Activated CD4-positive, alpha-beta T cell treated with anti-CD3 and anti-CD28 coated beads, Interleukin-2, Interleukin-6, amounts not matched to agents 100 ng/mL and 50 ng/mL, durations not matched to agents 16 hours and 8 hours (primary cell): ENCODE measurements around the gene CC2D1A.

Experiments
- DNase-seq: peaks from one replicate; pipeline ENCODE4 v3.0.0-alpha.2; 2020

The CC2D1A gene

DNA sequence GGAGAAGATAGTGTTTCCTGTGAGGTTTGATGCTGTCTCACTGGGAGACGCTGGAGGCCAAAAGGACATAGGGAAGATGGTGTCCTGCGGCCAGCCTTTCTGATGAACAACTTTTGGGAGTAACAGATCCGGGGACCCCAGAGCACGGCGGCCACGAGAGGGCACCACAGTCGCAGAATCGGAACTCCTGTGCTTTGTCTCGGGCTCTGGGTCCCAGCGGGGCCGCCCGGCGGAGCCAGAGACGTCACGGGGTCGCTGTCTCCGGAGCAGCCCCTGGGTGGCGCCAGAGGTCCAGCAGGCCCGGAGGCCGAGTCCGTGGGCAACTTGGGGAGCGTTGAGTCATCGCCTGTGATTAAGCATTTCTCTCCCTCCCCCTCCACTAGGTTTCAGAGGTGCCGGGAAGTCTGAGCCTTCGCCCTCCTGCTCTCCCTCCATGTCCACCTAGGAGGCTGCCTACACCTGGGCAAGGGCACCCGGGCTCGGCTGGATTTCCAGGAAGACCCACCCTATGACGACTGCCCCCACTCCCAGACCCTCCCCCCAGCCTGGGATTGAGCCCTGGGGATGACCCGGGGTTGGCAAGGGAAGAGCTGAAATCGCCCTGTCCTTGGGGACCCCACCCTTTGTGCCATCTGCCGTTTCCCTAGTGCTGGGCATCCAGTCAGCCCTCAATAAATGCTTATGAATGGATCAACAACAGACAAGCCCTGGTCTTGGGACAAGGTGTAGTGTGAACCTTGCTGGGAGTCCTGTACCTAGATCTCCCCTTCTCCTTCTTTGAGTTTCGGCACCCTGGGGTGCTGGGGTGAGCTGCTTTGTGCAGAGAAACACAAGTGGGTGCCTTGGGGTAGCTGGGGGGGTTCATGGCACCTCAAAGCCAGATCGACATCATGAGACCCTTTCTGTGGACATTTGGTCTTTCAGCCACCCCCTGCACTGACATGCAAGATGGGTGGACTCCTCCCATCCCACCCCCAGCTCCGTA lies 25.6 kb upstream of the CC2D1A start:
- peak; percentile 99 for DNase-seq

DNA sequence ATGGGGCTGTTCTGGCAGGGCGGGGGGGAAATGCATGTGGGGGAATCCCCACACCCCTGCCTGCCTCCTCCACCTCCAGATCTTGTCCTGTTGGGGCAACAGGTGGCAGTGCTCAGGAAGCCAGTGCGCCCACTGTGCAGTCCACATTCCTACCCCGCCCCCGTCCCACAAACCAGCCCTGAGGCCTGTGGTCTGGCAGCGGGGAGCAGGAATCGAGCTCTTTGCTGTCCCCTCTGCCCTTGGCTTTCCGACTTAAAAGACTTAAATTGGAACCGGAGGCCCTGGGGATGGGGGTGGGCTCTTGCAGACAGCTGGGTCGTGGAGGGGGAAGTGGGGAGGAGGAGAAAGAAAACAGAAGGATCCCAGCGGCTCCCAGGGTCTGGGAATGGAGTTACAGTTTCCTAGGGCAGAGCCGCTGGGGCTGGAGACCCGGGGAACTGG lies 24.7 kb upstream of the CC2D1A start:
- DNase-seq, result peak; percentile 40

GRCh38 chr19:13881692-13882418 lies 24.1 kb upstream of the CC2D1A start:
- peak; percentile 71 for DNase-seq

DNA sequence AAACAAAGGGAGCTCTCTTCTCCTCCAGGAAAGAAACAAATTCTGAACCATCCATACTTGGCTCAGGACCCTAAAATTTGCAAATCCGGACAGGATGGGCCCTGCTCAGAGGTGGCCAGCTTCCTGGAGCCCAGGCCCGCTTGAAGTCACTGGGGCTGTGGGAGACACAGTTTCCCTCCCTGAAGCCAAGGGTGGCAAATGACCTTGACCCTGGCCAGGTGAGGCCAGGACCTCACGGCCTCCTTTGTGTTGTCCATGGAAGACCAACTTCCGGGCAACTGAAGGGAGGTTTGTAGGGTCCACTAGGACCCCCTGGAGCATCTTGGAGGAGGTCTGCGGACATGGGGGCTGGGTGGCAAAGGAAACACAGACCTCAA lies 23.6 kb upstream of the CC2D1A start:
- DNase-seq, result no peak

- no peak for DNase-seq
Observed at GRCh38 chr19:13882836-13883235, 23.2 kb upstream of the CC2D1A start.

GRCh38 chr19:13883516-13884064 lies 22.4 kb upstream of the CC2D1A start:
- no peak for DNase-seq

DNA sequence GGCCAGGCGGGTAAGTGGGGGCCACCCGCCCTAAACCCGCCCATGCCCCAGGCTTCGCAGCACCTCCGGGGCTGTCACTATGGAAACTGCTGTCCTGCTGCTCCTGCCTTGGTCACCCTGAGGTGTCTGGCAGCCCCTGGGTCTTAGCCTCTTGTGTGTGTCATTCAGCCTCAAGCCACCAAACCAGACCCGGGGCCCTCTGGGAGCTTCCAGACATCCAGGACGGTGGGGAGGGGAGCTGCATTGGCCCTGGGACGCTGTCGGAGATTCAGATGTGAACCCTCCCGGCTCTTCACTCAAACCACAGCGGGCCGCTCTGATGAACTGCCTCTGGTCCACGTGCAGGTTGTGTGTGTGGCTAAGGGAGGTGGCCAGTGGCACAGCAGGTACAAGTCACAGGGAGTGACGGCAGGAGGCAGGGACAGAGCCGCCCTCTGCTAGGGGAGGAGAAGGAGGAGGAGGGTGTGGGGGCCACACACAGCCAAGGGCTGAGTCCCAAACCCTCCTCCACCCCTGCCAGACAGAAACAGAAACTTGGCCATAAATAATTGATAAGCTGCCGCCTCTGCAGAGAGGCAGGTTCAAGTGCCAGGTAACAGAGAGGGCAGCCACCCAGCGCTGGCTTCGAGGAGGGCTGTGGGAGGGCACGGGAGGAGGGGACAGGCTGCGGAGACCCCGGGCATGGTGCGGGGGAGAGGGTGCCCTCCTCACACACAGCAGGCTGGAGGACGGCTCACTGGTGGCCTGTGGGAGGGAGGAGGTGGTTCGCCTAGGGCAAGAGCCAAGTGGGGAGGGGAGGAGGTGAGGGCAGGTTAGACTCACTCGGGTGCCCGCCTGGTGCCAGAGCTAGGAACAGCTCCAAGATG lies 21.0 kb upstream of the CC2D1A start:
- no peak for DNase-seq

GRCh38 chr19:13885826-13886365 lies 20.1 kb upstream of the CC2D1A start:
- DNase-seq, result no peak

- peak; percentile 40 for DNase-seq
Observed at GRCh38 chr19:13887018-13887436, 19.0 kb upstream of the CC2D1A start.

- no peak for DNase-seq
Observed at GRCh38 chr19:13887517-13887916, 18.5 kb upstream of the CC2D1A start.

DNA sequence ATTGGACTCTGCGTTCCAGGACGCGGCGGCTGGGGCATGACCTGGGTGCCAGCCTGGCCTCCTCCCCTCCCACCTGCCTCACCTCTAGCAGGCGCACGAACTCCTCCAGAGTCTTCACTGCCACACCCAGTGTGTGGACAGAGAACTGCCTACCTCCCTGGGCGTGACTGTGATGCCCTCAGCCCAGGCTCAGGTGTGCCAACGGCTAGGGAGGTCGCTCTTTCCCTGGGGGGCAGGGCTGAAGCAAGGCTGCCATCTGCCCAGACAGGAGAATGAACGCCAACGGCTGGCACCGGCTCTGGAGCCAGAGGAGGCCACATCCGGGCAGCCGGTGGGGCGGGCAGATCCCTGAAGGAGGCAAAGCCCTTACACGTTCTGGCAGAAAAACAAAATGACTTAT lies 17.7 kb upstream of the CC2D1A start:
- DNase-seq, result no peak

DNA sequence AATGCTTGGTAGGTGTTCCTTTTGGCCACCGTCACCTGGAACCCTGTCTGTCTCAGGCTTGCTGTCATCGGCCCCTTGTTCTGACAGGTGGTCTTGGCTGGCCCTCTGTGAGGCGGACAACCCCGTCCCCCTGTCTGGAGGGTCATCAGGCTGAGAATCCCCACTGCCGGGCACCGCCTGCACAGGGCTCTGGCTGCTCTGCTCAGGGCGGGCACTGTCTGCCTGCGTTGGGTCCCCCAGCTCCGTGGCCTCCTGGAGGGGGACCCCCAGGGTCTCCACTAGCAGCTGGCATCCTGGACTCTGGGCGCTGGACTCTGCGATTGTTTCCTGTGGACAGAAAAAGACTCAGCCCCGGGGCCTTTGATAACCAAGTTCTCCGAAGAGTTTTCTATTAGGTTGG lies 15.9 kb upstream of the CC2D1A start:
- DNase-seq, result no peak

- no peak for DNase-seq
Observed at GRCh38 chr19:13892870-13893269, 13.1 kb upstream of the CC2D1A start.

DNA sequence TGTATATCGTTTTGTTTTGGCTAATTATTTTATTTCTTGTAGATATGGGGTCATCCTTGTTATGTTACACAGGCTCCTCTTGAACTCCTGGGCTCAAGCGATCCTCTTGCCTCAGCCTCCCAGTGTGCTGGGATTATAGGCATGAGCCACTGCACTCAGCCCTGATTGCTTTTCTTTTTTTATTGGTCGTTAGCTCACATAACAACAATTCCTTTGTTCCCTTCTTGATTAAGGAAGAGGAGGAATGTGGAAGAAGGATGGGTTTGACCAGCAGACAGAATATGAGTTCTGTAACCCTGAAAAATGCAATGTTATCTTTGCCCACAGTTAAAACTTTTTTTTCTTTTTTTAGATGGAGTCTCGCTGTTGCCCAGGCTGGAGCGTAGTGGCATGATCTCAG lies 11.4 kb upstream of the CC2D1A start:
- DNase-seq, result no peak

- DNase-seq, result no peak
Observed at GRCh38 chr19:13896227-13896626, 9.8 kb upstream of the CC2D1A start.

- DNase-seq, result no peak
Observed at GRCh38 chr19:13899393-13899792, 6.6 kb upstream of the CC2D1A start.

GRCh38 chr19:13899912-13900584 lies 6.0 kb upstream of the CC2D1A start:
- no peak for DNase-seq

- peak; percentile 54 for DNase-seq
Observed at GRCh38 chr19:13902993-13903555, 2.9 kb upstream of the CC2D1A start.

GRCh38 chr19:13906521-13906904 lies 512 bp downstream of the CC2D1A start:
- DNase-seq, result peak; percentile 13

GRCh38 chr19:13906910-13907309 lies 909 bp downstream of the CC2D1A start:
- DNase-seq, result no peak

GRCh38 chr19:13908674-13909073 lies 2.7 kb downstream of the CC2D1A start:
- DNase-seq, result no peak
